H1 (cell line): ENCODE results near the gene LNPEP. TPM values are rescaled to one million over a fixed set of nuclear protein-coding genes. Genes with fewer than 3 reads are reported as not detected.

Experiments
- CTCF ChIA-PET: fragments of 300-600 bp; sonication (Branson Sonifier 250); formaldehyde crosslinking; loops from one replicate; lab custom pipeline; 2021; ENCODE audit not compliant: partially characterized antibody; lab: Charles Lee
- POLR2A ChIA-PET: fragments of 300-600 bp; sonication (Branson Sonifier 250); formaldehyde crosslinking; loops from one replicate; lab custom pipeline; 2021; ENCODE audit warnings: inconsistent platforms; ENCODE audit not compliant: partially characterized antibody; lab: Charles Lee
- DNase-seq, 2 experiments: peaks; one replicate each; pipeline versions ENCODE4 v3.0.0 to v3.0.0-alpha.2; 2010 to 2022; ENCODE audit warnings: low spot score in 2 of 2, low read depth in 1 of 2, mixed read lengths in 1 of 2
- FAIRE-seq: peaks from 2 replicates; lab custom pipeline; 2011; peaks lifted over from hg19 to GRCh38; lab: Jason Lieb, UNC
- H2AFZ ChIP-seq: 2 replicates; pipeline ENCODE4 v1.8.1; 2012; ENCODE audit warnings: low read length, inconsistent platforms
- H2AK5ac ChIP-seq: 2 replicates; pipeline ENCODE4 v1.6.1; 2013; ENCODE audit warnings: low read depth, low read length
- H2BK120ac ChIP-seq: replicated peaks from 2 replicates; pipeline ENCODE3; 2013; ENCODE audit warnings: low read depth, low read length, inconsistent platforms
- H2BK12ac ChIP-seq: 2 replicates; pipeline ENCODE4 v1.6.1; 2013; ENCODE audit warnings: low read depth, low read length
- H2BK15ac ChIP-seq: 2 replicates; pipeline ENCODE4 v1.6.1; 2013; ENCODE audit warnings: low read length
- H2BK20ac ChIP-seq: 2 replicates; pipeline ENCODE4 v1.6.1; 2013; ENCODE audit warnings: low read length
- H2BK5ac ChIP-seq: 2 replicates; pipeline ENCODE4 v1.6.1; 2013; ENCODE audit warnings: low read depth, low read length
- H3K14ac ChIP-seq: 2 replicates; pipeline ENCODE4 v1.6.1; 2013; ENCODE audit warnings: inconsistent platforms; ENCODE audit not compliant: insufficient read length
- H3K18ac ChIP-seq: 2 replicates; pipeline ENCODE4 v1.6.1; 2013; ENCODE audit warnings: low read length; ENCODE audit errors: extremely low read depth
- H3K23ac ChIP-seq: 2 replicates; pipeline ENCODE4 v1.6.1; 2013; ENCODE audit warnings: inconsistent platforms; ENCODE audit not compliant: insufficient read length
- H3K23me2 ChIP-seq: 2 replicates; pipeline ENCODE4 v1.6.1; 2013; ENCODE audit warnings: low read depth, low read length
- H3K27ac ChIP-seq: 2 replicates; pipeline ENCODE4 v1.6.1; 2011; ENCODE audit warnings: low read depth, low read length, inconsistent platforms
- H3K27me3 ChIP-seq, 4 experiments: replicated peaks in 1 of 4; 1 replicate in 1 of 4; 2 replicates in 3 of 4; pipeline versions ENCODE4 v1.6.1 to v1.8.1; 2011 to 2013; ENCODE audit warnings: low read length in 3 of 4, mild to moderate bottlenecking in 3 of 4, inconsistent platforms in 2 of 4, mixed read lengths in 2 of 4, moderate library complexity in 1 of 4; ENCODE audit not compliant: control insufficient read depth in 3 of 4, insufficient read depth in 3 of 4; ENCODE audit errors: extremely low read depth in 1 of 4
- H3K36me3 ChIP-seq, 4 experiments: 2 replicates each; pipeline versions ENCODE4 v1.6.1 to v1.8.1; 2011 to 2013; ENCODE audit warnings: mild to moderate bottlenecking in 4 of 4, low read length in 3 of 4, moderate library complexity in 2 of 4, control low read depth in 1 of 4, inconsistent platforms in 1 of 4; ENCODE audit not compliant: insufficient read depth in 4 of 4, control insufficient read depth in 2 of 4
- H3K4ac ChIP-seq: replicated peaks from 2 replicates; pipeline ENCODE3; 2013; ENCODE audit warnings: low read length, low read depth, mixed read lengths, inconsistent platforms; ENCODE audit not compliant: insufficient read length
- H3K4me1 ChIP-seq, 4 experiments: replicated peaks in 1 of 4; 1 replicate in 1 of 4; 2 replicates in 3 of 4; pipeline versions ENCODE4 v1.6.1 to v1.8.1; 2011 to 2013; ENCODE audit warnings: low read length in 3 of 4, inconsistent platforms in 2 of 4, mixed read lengths in 1 of 4; ENCODE audit not compliant: insufficient read depth in 4 of 4, control insufficient read depth in 3 of 4
- H3K4me2 ChIP-seq, 2 experiments: 2 replicates each; pipeline versions ENCODE4 v1.6.1 to v1.8.1; 2011 to 2013; ENCODE audit warnings: low read depth in 2 of 2, low read length in 2 of 2, control low read depth in 1 of 2, inconsistent platforms in 1 of 2, mild to moderate bottlenecking in 1 of 2; ENCODE audit not compliant: insufficient read depth in 1 of 2
- H3K4me3 ChIP-seq, 4 experiments: fragments of 200-600, 300-600 bp in 1 of 4; sonication (generic), shearing (Covaris generic), sonication (Bioruptor Twin) in 1 of 4; 2 replicates each; pipeline versions ENCODE4 v1.5.1 to v1.8.1; 2011 to 2016; ENCODE audit warnings: low read length in 4 of 4, low read depth in 3 of 4, control low read depth in 2 of 4, inconsistent platforms in 2 of 4, mild to moderate bottlenecking in 2 of 4, mixed read lengths in 1 of 4, moderate library complexity in 1 of 4; ENCODE audit not compliant: insufficient read depth in 2 of 4; ENCODE audit errors: extremely low read depth in 1 of 4
- H3K56ac ChIP-seq: replicated peaks from 2 replicates; pipeline ENCODE3; 2013; ENCODE audit warnings: low read depth, mild to moderate bottlenecking, mixed read lengths, low read length, inconsistent platforms; ENCODE audit not compliant: insufficient read length
- H3K79me1 ChIP-seq: 2 replicates; pipeline ENCODE4 v1.6.1; 2013; ENCODE audit warnings: low read depth, low read length, control low read depth
- H3K79me2 ChIP-seq, 2 experiments: 2 replicates each; pipeline versions ENCODE4 v1.6.1 to v1.8.1; 2012 to 2013; ENCODE audit warnings: low read length in 2 of 2, mild to moderate bottlenecking in 2 of 2, inconsistent platforms in 1 of 2; ENCODE audit not compliant: insufficient read depth in 2 of 2, control insufficient read depth in 1 of 2
- H3K9ac ChIP-seq, 4 experiments: replicated peaks in 1 of 4; 1 replicate in 1 of 4; 2 replicates in 3 of 4; pipeline versions ENCODE4 v1.6.1 to v1.8.1; 2011 to 2013; ENCODE audit warnings: low read depth in 3 of 4, low read length in 3 of 4, control low read depth in 2 of 4, mild to moderate bottlenecking in 2 of 4, moderate library complexity in 2 of 4, inconsistent platforms in 1 of 4; ENCODE audit errors: extremely low read depth in 1 of 4
- H3K9me3 ChIP-seq, 2 experiments: 2 replicates each; pipeline versions ENCODE4 v1.6.1 to v1.8.1; 2012 to 2013; ENCODE audit warnings: mild to moderate bottlenecking in 2 of 2, moderate library complexity in 2 of 2, control low read depth in 1 of 2, inconsistent platforms in 1 of 2, low read depth in 1 of 2, low read length in 1 of 2, mixed read lengths in 1 of 2; ENCODE audit not compliant: insufficient read depth in 2 of 2
- H4K20me1 ChIP-seq, 2 experiments: replicated peaks in 1 of 2; 2 replicates each; pipeline versions ENCODE3 to v1.8.1; 2011 to 2013; ENCODE audit warnings: inconsistent platforms in 2 of 2, low read length in 2 of 2, mild to moderate bottlenecking in 1 of 2; ENCODE audit not compliant: insufficient read depth in 2 of 2, control insufficient read depth in 1 of 2
- H4K5ac ChIP-seq: 2 replicates; pipeline ENCODE4 v1.6.1; 2013; ENCODE audit warnings: low read length, low read depth, mixed read lengths, inconsistent platforms; ENCODE audit not compliant: insufficient read length
- H4K8ac ChIP-seq: 2 replicates; pipeline ENCODE4 v1.8.0; 2013; ENCODE audit warnings: mild to moderate bottlenecking, moderate library complexity, low read length, inconsistent platforms; ENCODE audit not compliant: insufficient read depth; ENCODE audit errors: extremely low read depth
- H4K91ac ChIP-seq: replicated peaks from 2 replicates; pipeline ENCODE3; 2013; ENCODE audit warnings: low read length, mixed read lengths, inconsistent platforms; ENCODE audit not compliant: insufficient read length
- BCL11A ChIP-seq, 2 experiments: IDR thresholded peaks; one replicate each; pipeline ENCODE4 v1.6.1; 2011; ENCODE audit warnings: low read depth in 2 of 2, low read length in 2 of 2, mild to moderate bottlenecking in 2 of 2
- BRCA1 ChIP-seq: IDR thresholded peaks from 2 replicates; pipeline ENCODE4 v1.6.1; 2012; ENCODE audit warnings: low read depth, low read length, improper control_type of control experiment
- CBX8 ChIP-seq: fragments of 300-800, 300-1000 bp; sonication (generic); IDR thresholded peaks from 2 replicates; pipeline ENCODE4 v1.7.1; 2016; ENCODE audit warnings: low read depth, low read length, borderline replicate concordance
- CEBPB ChIP-seq: IDR thresholded peaks from 2 replicates; pipeline ENCODE4 v1.6.1; 2012; ENCODE audit warnings: low read depth, low read length
- CTCF ChIP-seq, 3 experiments: IDR thresholded peaks; 1 replicate in 2 of 3; 2 replicates in 1 of 3; pipeline versions ENCODE4 v1.5.1 to v1.6.1; 2011; ENCODE audit warnings: low read length in 3 of 3, mild to moderate bottlenecking in 3 of 3, inconsistent platforms in 2 of 3, low read depth in 1 of 3, moderate library complexity in 1 of 3; ENCODE audit not compliant: insufficient read depth in 1 of 3; ENCODE audit errors: control extremely low read depth in 1 of 3
- KDM5A ChIP-seq: fragments of 200-600 bp; IDR thresholded peaks from 2 replicates; pipeline ENCODE4 v1.7.1; 2012; ENCODE audit warnings: mild to moderate bottlenecking, low read length, inconsistent platforms, mixed read lengths
- MAFK ChIP-seq: IDR thresholded peaks from 2 replicates; pipeline ENCODE4 v1.6.1; 2012; ENCODE audit warnings: low read depth, mild to moderate bottlenecking, improper control_type of control experiment, low read length
- PHF8 ChIP-seq: fragments of 200-600 bp; sonication (generic); conservative IDR thresholded peaks from 2 replicates; pipeline ENCODE4 v1.7.1; 2012; ENCODE audit warnings: low read depth, mild to moderate bottlenecking, inconsistent platforms, low read length, moderate library complexity
- SIRT6 ChIP-seq: IDR thresholded peaks from one replicate; pipeline ENCODE4 v1.7.1; 2012; ENCODE audit warnings: low read length, inconsistent platforms
- SP1 ChIP-seq: IDR thresholded peaks from 2 replicates; pipeline ENCODE4 v1.6.1; 2011; ENCODE audit warnings: low read depth, low read length
- SRF ChIP-seq: IDR thresholded peaks from 2 replicates; pipeline ENCODE4 v1.6.1; 2011; ENCODE audit warnings: mild to moderate bottlenecking, low read depth, low read length, moderate library complexity
- TAF1 ChIP-seq: IDR thresholded peaks from 2 replicates; pipeline ENCODE4 v1.6.1; 2011; ENCODE audit warnings: mild to moderate bottlenecking, low read depth, low read length
- TEAD4 ChIP-seq: IDR thresholded peaks from 2 replicates; pipeline ENCODE4 v1.6.1; 2012; ENCODE audit warnings: low read depth, low read length, inconsistent platforms, mixed read lengths
- WGBS, 2 experiments: shearing (Covaris generic) in 1 of 2; methylation state at CpG; one replicate each; pipeline versions ENCODE4 v1.1.6 to v1.1.7; 2013 to 2015; ENCODE audit warnings: low lambda C conversion rate in 2 of 2, mixed read lengths in 2 of 2, inconsistent platforms in 1 of 2, low coverage in 1 of 2, missing lambda C conversion rate in 1 of 2; ENCODE audit not compliant: insufficient replicate concordance in 2 of 2, insufficient coverage in 1 of 2, insufficient read length in 1 of 2; ENCODE audit errors: extremely low coverage in 1 of 2, missing lambda C conversion rate in 1 of 2; 5-methylcytosine and 5-hydroxymethylcytosine counted together
- polyA plus RNA-seq, 7 experiments: library from polyadenylated mRNA; depleted of rRNA in 3 of 7; stranded (reverse) in 5 of 7; unstranded in 2 of 7; fragments of >200 nt in 5 of 7; fragments of 200-250 nt in 2 of 7; gene quantifications; 1 replicate in 5 of 7; 2 replicates in 1 of 7; 4 replicates in 1 of 7; pipeline versions ENCODE4 v1.2.1 to v1.2.3, GENCODE V29; 2011 to 2013; ENCODE audit warnings: missing spikeins in 2 of 7, mixed read lengths in 2 of 7
- total RNA-seq: library from RNA; stranded (reverse); fragmentation: NEBNext Ultra II Directional; extraction: Animal tissue kit (Norgen Biotek cat#: 25700); gene quantifications from 2 replicates; pipeline ENCODE4 v1.2.1, GENCODE V29; 2021

Gene LNPEP
- total and polyA plus RNA-seq, 2 of the 8 experiments (the other 6 are each of a cell fraction or from before 2014, with no cell fraction given): 1.8 to 4.5 TPM

GRCh38 chr5:96968614-96969013 is 32.7 kb downstream of the LNPEP start:
- no peak overlapping the region for H3K9ac ChIP-seq
- no peak overlapping the region for H3K14ac ChIP-seq
- H3K4me2 ChIP-seq: no peak overlapping the region
- H3K23ac ChIP-seq: no peak overlapping the region
- H3K27me3 ChIP-seq: no peaks in the 10 kb centered on the region
- no peak overlapping the region for H2AK5ac ChIP-seq
- no peak for FAIRE-seq
- no peak for DNase-seq
- H3K36me3 ChIP-seq: no peaks in the 10 kb centered on the region
- no peaks in the 10 kb centered on the region for H3K79me1 ChIP-seq
- H4K8ac ChIP-seq: no peak overlapping the region
- H2BK15ac ChIP-seq: no peak overlapping the region
- no peak overlapping the region for H2BK5ac ChIP-seq
- no peak overlapping the region for H4K91ac ChIP-seq
- ChIA-PET CTCF (interaction anchor here (0.7 kb wide), 1 partner anchor 76 kb away, joined by 3 read pairs; no protein-coding TSS in a partner anchor), POLR2A (no interaction called here)
- no peak overlapping the region for H2BK120ac ChIP-seq
- no peak overlapping the region for H3K4me3 ChIP-seq
- H3K79me2 ChIP-seq: no peaks in the 10 kb centered on the region
- 87% methylated on average over 2 of the region's 2 CpGs; no CpG with 5 or more reads in 1 of the 2 experiments for WGBS, 2 experiments
- no peak overlapping the region for H3K18ac ChIP-seq
- no peaks in the 10 kb centered on the region for H3K9me3 ChIP-seq
- no peak overlapping the region for H3K27ac ChIP-seq
- no peaks in the 10 kb centered on the region for H3K23me2 ChIP-seq
- H2BK12ac ChIP-seq: no peak overlapping the region
- H3K56ac ChIP-seq: no peak overlapping the region
- no peak overlapping the region for H4K5ac ChIP-seq
- no peaks in the 10 kb centered on the region for H3K4me1 ChIP-seq
- H2BK20ac ChIP-seq: no peak overlapping the region
- TF ChIP-seq TEAD4 (no peak), MAFK (no peak), CEBPB (no peak), PHF8 (no peak), SIRT6 (no peak), TAF1 (no peak), BCL11A (IDR thresholded peaks at IDR 0.05; ENCODE audit: low read depth in 2 of 2, low read length in 2 of 2) (no peak), KDM5A (no peak), CTCF (IDR thresholded peaks at IDR 0.05; ENCODE audit: control extremely low read depth in 1 of 3, insufficient read depth in 1 of 3, low read depth in 1 of 3, low read length in 3 of 3) (no peak), SP1 (no peak), BRCA1 (no peak), SRF (no peak), CBX8 (no peak)
- H4K20me1 ChIP-seq: no peaks in the 10 kb centered on the region
- H2AFZ ChIP-seq: no peak overlapping the region
- no peak overlapping the region for H3K4ac ChIP-seq
